Superior temporal gyrus (tissue), 1 donor: ENCODE measurements around the gene CALML5.

ENCODE experiments used
- DNase-seq: peaks from one replicate; pipeline ENCODE4 v3.0.0-alpha.2; 2016; ENCODE audit errors: extremely low spot score

The CALML5 gene

GRCh38 chr10:5499493-5500140 is at the start of gene CALML5:
Gene CALML5, minus strand, starts transcription at chr10:5499570. Its CDS starts 132 bp downstream, at chr10:5499438.
- DNase-seq = no peak

GRCh38 chr10:5547931-5548660 is 48.7 kb upstream of the CALML5 start:
- DNase-seq = no peak

GRCh38 chr10:5547681-5547930 is 48.2 kb upstream of the CALML5 start:
- DNase-seq = no peak

- DNase-seq = no peak
These were observed 47.7 kb upstream of the CALML5 start for GRCh38 chr10:5546891-5547680.

- DNase-seq = no peak
These were observed 46.7 kb upstream of the CALML5 start for GRCh38 chr10:5545778-5546710.

DNA sequence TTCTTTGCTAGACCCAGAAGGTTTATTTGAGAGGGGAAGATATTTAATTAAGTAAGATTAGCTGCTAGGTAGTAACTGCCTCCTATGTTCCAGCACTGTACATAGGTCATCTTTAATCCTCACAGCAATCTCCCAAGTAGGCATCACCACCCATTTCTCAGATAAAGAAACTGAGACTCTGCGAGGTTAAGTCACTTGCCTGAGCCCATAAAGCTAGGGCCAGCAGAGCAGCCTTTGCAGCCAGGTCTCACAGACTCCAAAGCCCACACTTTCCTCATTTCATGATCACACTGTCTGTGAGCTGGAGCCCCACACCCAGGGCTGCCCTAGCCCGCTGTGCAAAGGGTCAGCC is 46.0 kb upstream of the CALML5 start:
- DNase-seq = no peak

GRCh38 chr10:5545011-5545410 is 45.6 kb upstream of the CALML5 start:
- DNase-seq = no peak

- no peak for DNase-seq
These were observed 44.9 kb upstream of the CALML5 start for GRCh38 chr10:5544216-5544805.

DNA sequence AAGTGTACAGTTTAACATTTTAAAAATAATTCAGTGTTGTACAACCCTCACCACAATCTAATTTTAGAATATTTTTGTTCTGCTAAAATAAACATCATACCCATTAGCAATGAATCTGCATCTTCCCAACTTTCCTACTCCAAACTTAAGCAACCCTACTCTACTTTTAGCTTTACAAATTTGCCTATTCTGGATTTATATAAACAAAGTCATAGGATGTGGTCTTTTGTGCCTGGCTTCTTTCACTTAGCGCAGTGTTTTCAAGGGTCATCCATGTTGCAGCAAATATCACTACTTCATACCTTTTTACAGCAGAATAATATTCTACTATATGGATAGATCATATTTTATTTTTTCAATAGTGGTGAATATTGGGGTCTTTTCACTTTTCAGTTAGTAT is 44.3 kb upstream of the CALML5 start:
- no peak for DNase-seq

- no peak for DNase-seq
These were observed 42.7 kb upstream of the CALML5 start for GRCh38 chr10:5542100-5542499.

DNA sequence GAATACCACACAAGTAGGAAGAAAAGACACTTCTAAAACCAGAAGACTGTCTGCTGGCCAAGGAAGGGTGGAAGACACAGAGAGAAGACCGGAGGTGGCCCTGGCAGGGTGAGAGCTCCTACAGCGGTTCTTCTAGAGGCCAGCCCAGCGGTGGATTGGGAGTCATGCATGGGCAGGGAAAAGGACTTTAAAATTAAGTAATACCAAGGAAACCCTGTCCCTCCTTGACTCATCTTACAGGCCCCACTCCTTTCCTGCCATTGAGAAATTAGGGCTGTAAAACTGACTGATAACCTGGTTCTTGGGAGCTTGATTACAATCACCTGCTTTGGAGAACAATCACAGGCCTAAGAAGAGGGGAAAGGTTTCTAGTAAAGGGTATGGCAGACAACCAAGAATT is 41.5 kb upstream of the CALML5 start:
- DNase-seq = no peak

DNA sequence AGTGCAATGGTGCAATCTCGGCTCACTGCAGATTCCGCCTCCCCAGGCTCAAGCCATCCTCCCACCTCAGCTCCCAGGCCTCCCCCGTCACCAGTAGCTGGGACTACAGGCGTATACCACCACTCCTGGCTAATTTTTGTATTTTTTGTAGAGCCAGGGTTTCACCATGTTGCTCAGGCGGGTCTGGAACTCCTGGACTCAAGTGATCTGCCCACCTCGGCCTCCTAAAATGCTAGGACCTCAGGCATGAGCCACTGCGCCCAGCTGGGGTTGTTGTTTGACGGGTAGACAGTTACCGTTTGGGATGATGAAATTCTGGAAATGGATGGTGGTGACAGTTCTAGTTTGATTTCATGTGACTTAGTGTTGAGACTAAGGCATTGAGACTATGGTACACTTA is 40.7 kb upstream of the CALML5 start:
- DNase-seq = no peak

GRCh38 chr10:5538892-5539651 is 39.7 kb upstream of the CALML5 start:
- DNase-seq = no peak

GRCh38 chr10:5538446-5538845 is 39.1 kb upstream of the CALML5 start:
- no peak for DNase-seq

DNA sequence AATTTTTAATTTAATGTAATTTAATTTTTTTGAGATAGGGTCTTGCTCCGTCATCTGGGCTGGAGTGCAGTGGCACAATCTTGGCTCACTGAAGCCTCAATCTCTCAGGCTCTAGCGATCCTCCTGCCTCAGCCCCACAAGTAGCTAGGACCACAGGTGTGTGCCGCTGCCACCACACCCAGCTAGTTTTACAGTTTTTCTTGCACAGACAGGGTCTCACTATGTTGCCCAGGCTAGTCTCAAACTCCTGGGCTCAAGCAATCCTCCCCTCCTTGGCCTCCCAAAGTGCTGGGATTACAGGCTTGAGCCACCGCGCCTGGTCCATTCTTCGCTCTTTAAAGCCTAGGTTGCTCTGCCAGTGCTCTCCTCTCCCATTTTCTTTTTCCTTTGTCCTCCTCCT is 38.3 kb upstream of the CALML5 start:
- DNase-seq = no peak

- no peak for DNase-seq
These were observed 37.2 kb upstream of the CALML5 start for GRCh38 chr10:5536486-5537081.

DNA sequence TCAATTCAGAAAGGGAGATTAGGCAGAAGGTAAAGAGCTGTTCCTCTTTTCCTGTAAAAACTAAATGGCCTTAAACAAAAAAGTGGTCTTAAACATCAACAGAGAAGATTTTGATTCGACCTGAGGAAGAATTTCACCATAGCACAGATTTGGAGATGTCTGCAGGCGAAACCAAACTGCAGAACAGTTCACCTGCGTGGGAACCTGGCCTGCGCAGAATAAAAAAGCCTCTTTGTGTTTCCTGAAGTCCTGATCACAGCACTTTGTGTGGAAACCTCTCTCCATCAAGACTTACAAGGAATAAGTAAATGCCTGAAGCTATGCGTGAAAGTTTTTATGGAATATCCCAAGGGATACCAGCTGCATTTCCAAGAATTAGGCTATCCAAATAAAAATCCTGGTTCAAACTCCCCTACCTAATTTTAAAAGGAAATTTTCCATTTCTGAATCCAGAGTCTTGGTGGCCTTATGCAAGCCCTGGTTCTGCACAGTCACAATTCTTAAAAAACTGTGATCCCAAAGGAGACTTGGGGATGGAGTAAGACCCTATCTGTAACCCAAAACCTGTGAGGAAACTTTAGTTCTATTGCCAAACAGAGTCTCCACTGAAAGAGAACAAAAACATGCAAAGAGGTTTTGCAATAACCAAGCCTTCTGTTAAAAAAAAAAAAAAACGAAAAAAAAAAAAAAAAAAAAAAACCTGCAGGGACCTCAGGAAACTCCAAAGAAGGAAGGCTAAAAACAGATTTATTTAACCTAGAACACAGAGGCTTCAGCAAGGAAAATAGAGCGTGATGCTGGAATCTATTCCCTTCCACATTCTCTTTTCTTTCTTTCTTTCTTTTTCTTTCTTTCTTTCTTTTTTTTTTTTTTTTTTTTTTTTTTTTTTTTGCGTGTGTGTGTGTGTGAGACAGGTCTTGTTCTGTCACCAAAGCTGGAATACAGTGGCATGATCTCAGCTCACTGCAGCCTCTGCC is 35.8 kb upstream of the CALML5 start:
- DNase-seq = peak; percentile 18

DNA sequence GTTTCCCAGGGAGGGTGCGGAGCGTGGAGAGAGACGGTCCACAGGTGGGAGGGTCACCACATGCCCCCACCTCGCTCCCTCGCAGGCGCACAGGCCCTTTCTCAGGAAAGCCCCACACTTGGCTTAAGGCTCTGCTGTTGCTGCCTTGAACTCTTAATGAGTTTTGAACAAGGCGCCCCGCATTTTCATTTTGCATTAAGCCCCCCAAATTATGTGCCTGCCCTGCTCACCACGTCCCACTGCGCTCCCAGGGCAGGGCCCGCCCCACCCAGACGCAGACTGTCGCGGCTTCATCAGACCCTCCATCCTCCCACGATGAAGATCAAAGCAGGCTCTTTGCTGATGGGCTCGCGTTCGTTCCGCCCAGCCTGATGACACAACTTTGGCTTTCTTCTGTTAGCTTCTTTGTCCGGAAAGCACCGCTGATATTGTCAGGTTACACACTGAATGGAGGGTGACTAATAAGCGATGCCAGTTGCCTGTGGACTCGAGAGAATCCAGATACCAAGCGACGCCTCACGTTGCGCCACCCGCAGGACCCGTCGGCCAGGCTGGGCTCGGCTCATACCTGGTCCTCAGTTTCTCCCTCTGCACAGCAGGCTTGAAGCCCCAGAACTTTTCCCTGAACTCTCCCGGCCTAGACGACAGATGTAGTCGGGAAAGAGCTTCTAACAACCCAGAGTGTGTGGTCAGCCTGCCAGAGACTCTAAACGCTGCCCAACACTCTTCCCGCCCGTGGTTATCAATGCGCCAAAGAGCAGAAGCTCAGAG is 34.9 kb upstream of the CALML5 start:
- DNase-seq = no peak
